HG03045 (cell line): ENCODE results near the gene KDSR.
A peak's percentile ranks its signal among the peaks of the same experiment; 100 is the strongest.

Experiments
- ATAC-seq: cut with Tn5 transposase; IDR thresholded peaks from one replicate; pipeline ENCODE4 v1.9.1; 2021; ENCODE audit warnings: mild to moderate bottlenecking, moderate library complexity; ENCODE audit not compliant: unreplicated experiment

Gene KDSR

DNA sequence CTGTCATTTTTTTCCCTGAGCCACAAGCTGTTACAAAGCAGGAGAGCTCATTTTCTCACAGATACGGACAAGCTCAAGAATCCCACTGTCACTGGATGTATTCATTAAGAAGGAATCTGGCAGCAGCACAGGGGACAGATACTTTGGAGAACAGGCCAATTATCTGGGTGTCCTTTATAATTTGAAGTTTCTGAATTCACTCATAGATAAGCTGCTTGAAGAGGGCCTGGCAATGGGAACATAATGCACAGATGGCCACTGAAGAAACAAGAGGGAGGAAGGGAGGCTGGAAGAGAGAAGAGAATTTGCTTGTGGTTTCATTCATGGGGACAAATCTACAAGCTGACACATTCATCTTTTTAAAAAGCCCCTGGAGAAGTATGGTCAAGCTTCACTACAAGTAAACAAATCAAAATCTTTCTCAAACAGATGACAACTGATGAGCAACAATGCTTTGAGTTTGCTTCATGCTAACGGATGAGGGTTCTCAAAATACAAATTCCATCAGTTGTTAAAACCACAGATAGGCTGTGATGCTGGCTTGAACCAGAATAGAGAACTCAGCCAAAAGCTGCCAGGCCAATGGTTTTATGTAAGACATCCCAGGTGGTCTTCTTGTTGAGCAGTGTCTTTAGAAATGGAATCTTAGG is 59.3 kb downstream of the KDSR start:
- no peak for ATAC-seq

DNA sequence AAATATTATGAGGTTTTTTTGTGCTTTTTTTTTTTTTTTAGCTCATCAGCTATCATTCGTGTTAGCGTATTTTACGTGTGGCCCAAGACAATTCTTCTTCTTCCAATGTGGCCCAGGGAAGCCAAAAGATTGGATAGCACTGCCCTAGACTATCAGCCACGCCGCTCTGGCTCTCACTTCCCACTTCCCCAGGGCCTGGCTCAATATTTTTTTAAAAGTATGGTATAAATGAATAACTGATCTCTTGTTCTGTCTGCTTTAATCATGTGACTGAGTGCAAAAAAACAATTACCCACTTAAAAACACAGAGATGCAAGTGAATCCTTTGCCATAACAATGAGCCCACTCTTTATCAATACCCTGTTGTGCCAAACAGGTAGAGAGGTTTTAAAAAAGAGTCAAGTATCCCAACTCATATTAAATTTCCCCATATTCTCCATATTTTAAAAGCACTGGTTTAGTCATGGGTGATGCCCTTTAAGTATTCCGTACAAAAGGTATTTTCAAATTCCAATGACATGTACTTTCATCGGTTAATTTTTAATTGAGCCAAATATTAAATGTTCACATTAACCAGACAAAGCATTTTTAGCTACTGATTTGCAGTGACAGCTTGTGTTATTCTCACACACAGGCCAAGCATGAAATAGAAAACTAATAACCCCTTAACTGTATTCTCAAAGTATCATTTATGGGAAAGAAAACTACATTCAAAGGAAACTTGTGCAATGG is 60.0 kb downstream of the KDSR start:
- no peak for ATAC-seq

- ATAC-seq: no peak
Observed at GRCh38 chr18:63306249-63306648, 60.8 kb downstream of the KDSR start.

DNA sequence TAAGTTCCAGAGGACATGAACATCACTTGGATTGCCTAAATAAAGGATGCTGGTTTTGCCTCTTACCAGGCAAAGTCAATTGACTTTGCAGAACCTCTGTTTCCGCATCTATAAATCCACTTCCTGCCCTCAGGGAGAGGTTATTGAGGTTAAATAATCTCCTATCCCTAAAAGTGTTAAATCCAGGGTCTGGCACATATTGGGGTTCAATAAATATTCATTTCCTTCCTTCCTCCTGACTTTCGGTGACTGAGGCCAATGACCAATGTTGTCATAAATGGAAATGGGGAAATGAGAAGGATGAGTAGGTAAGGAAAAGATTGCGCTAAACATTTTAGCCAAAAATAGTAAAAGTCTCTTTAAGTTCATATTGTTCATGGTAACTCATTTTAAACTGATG is 63.5 kb downstream of the KDSR start:
- ATAC-seq: no peak

DNA sequence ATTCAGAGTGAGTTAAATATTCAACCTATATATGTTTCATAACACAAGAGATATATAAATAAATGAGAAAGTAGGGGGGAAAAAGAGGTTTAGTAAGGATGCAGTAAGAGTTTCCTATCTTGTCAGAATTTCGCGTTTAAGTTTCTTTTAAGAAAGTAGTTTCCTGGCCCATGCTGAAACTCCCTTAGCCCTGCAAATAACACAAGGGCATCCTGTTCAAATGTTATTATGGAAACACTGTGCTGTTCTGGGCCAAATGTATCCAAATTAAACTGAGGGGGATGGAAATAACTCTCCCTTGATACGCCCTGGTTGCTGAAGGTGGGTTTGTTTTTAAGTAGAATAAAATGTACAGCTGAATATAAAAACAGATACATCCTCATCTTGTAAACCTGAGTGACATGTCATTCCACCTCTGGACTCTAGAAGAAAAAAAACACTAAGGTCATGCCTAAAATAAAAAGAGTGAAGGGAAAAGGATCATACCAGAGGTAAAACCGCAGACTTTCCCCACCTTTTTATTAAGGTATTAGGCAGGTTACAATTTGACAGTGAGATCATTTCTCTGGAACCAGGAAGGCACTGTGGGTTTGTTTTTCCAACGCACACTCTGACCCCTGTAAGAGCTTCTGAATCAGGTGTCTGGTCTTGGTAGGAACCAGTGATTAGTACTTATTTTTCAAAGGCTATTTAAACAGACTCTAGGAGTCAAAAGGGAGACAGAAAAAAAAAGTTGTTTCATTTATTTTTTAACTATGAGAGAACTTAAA is 64.2 kb downstream of the KDSR start:
- ATAC-seq: no peak

- ATAC-seq: no peak
Observed at GRCh38 chr18:63302220-63302619, 64.8 kb downstream of the KDSR start.

GRCh38 chr18:63301434-63301833 is 65.6 kb downstream of the KDSR start:
- no peak for ATAC-seq

DNA sequence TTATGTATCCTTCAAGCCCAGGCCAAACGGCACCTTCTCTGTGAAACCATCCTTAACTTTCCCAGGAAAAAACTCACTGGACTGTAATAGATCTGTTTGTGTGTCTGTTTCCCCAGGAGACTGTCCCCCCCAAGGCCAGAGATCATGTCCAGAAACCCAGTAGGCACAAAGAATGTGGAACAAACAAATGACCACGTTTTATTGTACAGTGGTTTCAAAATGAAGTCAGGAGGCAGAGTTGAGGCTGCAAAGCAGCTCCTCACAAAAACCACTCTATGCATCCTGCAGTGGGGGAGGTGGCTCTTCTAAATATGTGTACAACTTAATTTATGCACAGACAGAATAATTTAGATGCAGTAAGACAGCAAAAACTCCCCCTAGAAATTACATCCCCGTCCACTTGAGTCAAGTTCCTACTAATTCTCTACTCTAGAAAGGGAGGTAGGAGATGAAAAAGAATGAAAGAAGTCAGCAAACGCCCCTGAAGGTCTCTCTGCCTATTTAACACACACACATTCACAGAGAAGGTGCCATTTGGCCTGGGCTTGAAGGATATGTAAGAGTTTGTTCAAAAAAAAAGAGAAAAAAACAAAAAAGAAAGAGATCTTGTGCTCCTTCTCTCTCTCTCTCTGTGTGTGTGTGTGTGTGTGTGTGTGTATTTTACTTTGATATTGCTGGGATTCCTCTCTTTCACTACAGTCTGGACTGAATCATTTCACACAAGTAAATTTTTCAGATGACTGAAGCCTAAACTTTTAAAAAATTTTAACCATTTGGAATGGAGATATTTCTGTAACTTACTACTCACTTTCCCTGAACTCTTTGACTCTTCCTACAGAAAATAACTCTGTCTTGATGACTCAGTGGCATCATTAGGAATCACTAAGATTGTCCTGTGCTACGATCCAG is 66.9 kb downstream of the KDSR start:
- peak; percentile 49 for ATAC-seq

GRCh38 chr18:63298400-63299365 is 68.3 kb downstream of the KDSR start:
- ATAC-seq: no peak

GRCh38 chr18:63297687-63298399 is 69.2 kb downstream of the KDSR start:
- ATAC-seq: no peak

DNA sequence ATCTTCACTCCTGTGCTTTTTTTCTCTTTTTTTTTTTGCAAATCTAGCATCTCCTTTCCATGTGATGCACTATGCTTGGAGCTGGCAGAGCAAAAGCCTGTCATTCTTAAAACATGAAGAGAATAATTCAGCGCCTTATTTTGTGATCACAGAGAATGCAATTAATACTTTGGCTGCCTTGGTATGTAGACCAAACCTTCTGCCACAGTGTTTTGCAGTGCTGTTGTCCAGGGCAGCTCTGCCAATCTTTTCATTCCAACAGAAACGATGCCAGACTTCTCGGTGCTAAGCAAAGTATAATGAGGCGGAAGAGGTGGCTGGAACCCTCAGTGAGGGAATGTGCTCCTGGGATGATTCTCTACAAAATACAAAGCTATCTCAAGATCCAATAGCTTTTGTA is 73.1 kb downstream of the KDSR start:
- no peak for ATAC-seq

DNA sequence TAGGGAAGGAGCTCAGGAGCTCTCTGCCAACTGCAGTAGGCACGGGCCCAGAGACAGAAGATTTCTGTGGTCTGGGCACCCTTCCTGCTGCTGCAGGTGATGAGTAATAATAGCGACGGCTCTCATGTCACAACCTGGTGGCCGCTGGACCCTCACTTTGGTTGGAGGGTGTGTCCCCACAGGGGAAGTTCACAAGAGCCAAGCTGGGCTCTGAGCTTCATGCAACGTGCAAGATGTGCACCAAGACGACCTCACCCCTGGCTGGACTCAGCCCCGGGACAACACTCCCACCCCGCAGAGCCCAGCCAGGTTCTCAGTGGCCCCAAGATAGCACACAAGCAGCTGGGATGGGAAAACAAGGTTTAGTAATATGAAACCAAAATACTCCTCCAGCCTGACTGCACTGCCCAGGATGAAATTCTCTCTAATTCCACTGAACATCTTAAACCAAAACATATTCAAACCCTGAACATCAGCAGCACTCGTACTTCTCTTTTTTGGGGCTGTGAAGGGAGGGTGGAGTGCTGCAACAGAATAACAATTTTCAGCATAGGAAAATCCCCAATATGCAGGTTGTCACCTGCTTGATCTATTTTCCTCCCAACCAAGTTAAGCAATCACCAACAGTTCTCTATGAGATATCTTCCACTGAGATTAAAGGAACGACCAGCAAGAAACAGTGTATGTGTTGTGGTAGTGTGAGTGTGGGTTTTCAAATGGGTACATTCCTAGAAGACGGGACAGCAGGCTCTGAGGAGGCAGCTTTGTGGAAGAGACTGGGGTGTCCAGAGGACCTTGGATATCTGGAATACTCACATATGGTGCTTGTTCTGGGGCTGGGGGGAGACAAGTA is 73.9 kb downstream of the KDSR start:
- peak; percentile 52 for ATAC-seq

DNA sequence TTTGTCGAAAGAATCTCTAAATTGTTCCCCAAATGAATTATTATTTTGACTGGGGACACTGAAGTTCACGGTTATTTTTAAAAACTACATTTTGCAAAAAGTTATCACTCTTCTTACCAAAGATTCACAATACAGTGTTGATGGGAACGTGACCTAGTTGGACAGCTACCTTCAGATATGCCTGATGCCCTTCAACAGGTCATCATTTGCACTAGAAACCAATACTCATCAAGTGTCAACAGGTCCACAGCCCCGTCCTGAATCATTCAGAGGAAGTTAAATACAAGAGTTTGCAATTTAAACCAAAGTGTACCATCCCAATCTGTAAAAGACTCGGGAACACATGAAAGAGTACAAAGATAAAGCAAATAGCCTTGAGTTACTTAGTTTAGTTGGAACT is 75.7 kb downstream of the KDSR start:
- no peak for ATAC-seq

DNA sequence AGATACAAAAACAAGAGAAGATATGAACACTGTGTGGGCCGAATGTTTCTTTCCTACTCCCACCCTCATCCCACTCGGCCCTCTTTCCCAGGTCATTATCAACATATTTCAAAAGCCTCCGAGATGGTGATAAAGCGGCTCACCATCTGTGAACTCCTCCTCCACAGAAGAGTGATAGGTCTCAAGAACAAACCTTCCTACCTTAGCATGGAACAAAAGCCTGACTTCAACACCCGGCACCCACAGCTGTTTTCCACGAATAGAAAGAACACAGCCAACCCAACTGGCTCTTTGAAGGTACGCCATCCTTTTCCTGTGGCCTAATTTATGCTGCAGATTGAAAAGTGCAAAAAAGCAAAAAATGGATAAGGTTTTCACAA is 76.2 kb downstream of the KDSR start:
- ATAC-seq: no peak

GRCh38 chr18:63290166-63290820 is 76.7 kb downstream of the KDSR start:
- ATAC-seq: no peak

GRCh38 chr18:63288311-63288710 is 78.7 kb downstream of the KDSR start:
- no peak for ATAC-seq

DNA sequence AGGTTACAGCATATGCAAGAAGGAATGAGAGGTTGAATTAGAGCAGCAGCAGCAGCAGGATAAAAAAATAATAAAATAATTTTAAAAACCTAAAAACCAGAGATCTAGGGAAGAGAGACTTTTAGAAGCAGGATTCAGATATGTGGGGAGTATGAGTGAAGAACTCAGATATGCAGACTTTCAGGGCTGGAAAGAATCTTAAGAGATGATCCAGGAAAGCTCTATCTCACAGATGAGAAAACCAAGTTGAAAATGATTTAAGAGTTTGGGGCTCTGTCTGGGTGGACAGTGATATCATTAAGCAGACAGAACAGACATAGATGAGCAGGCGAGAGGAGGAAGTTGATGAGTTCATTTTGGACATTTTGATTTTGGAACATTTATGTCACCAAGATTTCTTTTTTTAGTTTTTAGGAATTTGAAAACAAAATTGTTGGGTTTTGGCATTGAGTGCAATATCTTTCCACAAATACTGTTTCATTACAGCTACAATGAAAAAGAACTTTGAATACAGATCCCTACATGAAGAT is 79.2 kb downstream of the KDSR start:
- no peak for ATAC-seq

GRCh38 chr18:63286926-63287325 is 80.1 kb downstream of the KDSR start:
- no peak for ATAC-seq
